Keratinocyte (primary cell): ENCODE data around the gene ZBTB5. TPM values are rescaled to one million over a fixed set of nuclear protein-coding genes. Genes with fewer than 3 reads are reported as not detected.

ENCODE experiments used
- DNase-seq: peaks from one replicate; pipeline ENCODE4 v3.0.0-alpha.2; 2011; ENCODE audit warnings: low read depth, missing footprints, low spot score
- FAIRE-seq: peaks from 2 replicates; lab custom pipeline; 2011; peaks lifted over from hg19 to GRCh38; lab: Jason Lieb, UNC
- H2AFZ ChIP-seq: 2 replicates; pipeline ENCODE4 v1.6.0; 2012; ENCODE audit warnings: low read length, control low read depth, inconsistent platforms; ENCODE audit not compliant: control insufficient read depth
- H3K27ac ChIP-seq: 2 replicates; pipeline ENCODE4 v1.5.1; 2011; ENCODE audit warnings: low read length; ENCODE audit not compliant: control insufficient read depth, insufficient read depth
- H3K27me3 ChIP-seq: 3 replicates; pipeline ENCODE4 v1.6.0; 2011; ENCODE audit warnings: low read length; ENCODE audit not compliant: control insufficient read depth, insufficient read depth; ENCODE audit errors: extremely low read depth
- H3K36me3 ChIP-seq, 2 experiments: 2 replicates in 1 of 2; 3 replicates in 1 of 2; pipeline ENCODE4 v1.5.1; 2011; ENCODE audit warnings: low read length in 2 of 2, mild to moderate bottlenecking in 1 of 2; ENCODE audit not compliant: control insufficient read depth in 2 of 2, insufficient read depth in 2 of 2; ENCODE audit errors: extremely low read depth in 1 of 2
- H3K4me1 ChIP-seq: 3 replicates; pipeline ENCODE4 v1.5.1; 2011; ENCODE audit warnings: low read length; ENCODE audit not compliant: control insufficient read depth, insufficient read depth; ENCODE audit errors: extremely low read depth
- H3K4me2 ChIP-seq: 3 replicates; pipeline ENCODE4 v1.6.0; 2011; ENCODE audit warnings: low read depth, low read length; ENCODE audit not compliant: control insufficient read depth, insufficient read depth; ENCODE audit errors: extremely low read depth
- H3K4me3 ChIP-seq, 3 experiments: fragments of 200-600 bp in 1 of 3; sonication (generic) in 1 of 3; 2 replicates in 2 of 3; 3 replicates in 1 of 3; pipeline ENCODE4 v1.5.1; 2011 to 2016; ENCODE audit warnings: low read length in 3 of 3, mild to moderate bottlenecking in 3 of 3, control low read depth in 2 of 3, inconsistent platforms in 1 of 3, low read depth in 1 of 3, mixed read lengths in 1 of 3, mixed run types in 1 of 3, moderate library complexity in 1 of 3; ENCODE audit not compliant: control insufficient read depth in 2 of 3, insufficient read depth in 2 of 3; ENCODE audit errors: extremely low read depth in 1 of 3
- H3K79me2 ChIP-seq: 2 replicates; pipeline ENCODE4 v1.6.0; 2012; ENCODE audit warnings: low read length; ENCODE audit not compliant: control insufficient read depth, insufficient read depth
- H3K9ac ChIP-seq: 3 replicates; pipeline ENCODE4 v1.6.0; 2011; ENCODE audit warnings: low read length; ENCODE audit not compliant: control insufficient read depth, insufficient read depth; ENCODE audit errors: extremely low read depth
- H3K9me1 ChIP-seq: 3 replicates; pipeline ENCODE4 v1.6.0; 2011; ENCODE audit warnings: low read length; ENCODE audit not compliant: control insufficient read depth, insufficient read depth; ENCODE audit errors: extremely low read depth
- H3K9me3 ChIP-seq: 2 replicates; pipeline ENCODE4 v1.5.1; 2012; ENCODE audit warnings: low read depth, low read length; ENCODE audit not compliant: control insufficient read depth
- H4K20me1 ChIP-seq: 3 replicates; pipeline ENCODE4 v1.6.0; 2011; ENCODE audit warnings: low read length; ENCODE audit not compliant: control insufficient read depth, insufficient read depth; ENCODE audit errors: extremely low read depth
- EZH2 ChIP-seq: IDR thresholded peaks from one replicate; pipeline ENCODE4 v1.6.1; 2012; ENCODE audit warnings: inconsistent platforms, mild to moderate bottlenecking, low read length, moderate library complexity
- dilution Hi-C: fragments of 300-500 bp; cut with MboI; formaldehyde crosslinking; loops from one replicate; pipeline ENCODE4 v1.7.0; 2020; ENCODE audit warnings: low sequenced_read_pairs; ENCODE audit not compliant: extremely low pct_ligation_motif_present
- polyA plus RNA-seq, 5 experiments: library from polyadenylated mRNA; depleted of rRNA in 3 of 5; stranded (reverse) in 3 of 5; stranded (forward) in 1 of 5; unstranded in 1 of 5; fragments of >200 nt; gene quantifications; 1 replicate in 1 of 5; 2 replicates in 3 of 5; 3 replicates in 1 of 5; pipeline versions ENCODE4 v1.2.1 to v1.2.3, GENCODE V29; 2011 to 2012; ENCODE audit warnings: missing spikeins in 2 of 5, low read depth in 1 of 5, low replicate concordance in 1 of 5
- TF ChIP-seq, protein P1 (sequence below), 3 experiments: IDR thresholded peaks in 1 of 3; conservative IDR thresholded peaks in 1 of 3; optimal IDR thresholded peaks in 1 of 3; 2 replicates in 2 of 3; 3 replicates in 1 of 3; pipeline versions ENCODE3 to v1.5.1; 2011; ENCODE audit warnings: low read length in 3 of 3, mild to moderate bottlenecking in 3 of 3, moderate library complexity in 2 of 3, control low read depth in 1 of 3, inconsistent platforms in 1 of 3; ENCODE audit not compliant: insufficient read depth in 2 of 3; ENCODE audit errors: extremely low read depth in 1 of 3

The ZBTB5 gene
- polyA plus RNA-seq, 1 donor (not counting 4 experiments of a cell fraction or from before 2014, with no cell fraction given): 12.6 TPM

DNA sequence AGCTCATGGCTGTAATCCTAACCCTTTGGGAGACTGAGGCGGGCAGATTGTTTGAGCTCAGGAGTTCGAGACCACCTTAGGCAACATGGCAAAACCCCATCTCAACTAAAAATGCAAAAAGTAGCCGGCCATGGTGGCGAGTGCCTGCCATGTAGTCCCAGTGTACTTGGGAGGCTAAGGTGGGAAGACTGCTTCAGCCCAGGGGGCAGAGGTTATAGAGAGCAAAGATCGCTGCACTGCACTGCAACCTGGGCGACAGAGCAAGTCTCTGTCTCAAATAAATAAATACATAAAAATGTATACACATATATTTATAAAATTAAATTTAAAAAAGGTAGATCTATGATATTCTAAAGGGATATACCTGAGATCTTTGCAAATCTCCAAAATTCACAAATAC lies 19.4 kb downstream of the ZBTB5 start:
- H3K27ac ChIP-seq: no peak overlapping the region
- no peaks in the 10 kb centered on the region for H3K9me3 ChIP-seq
- no peak overlapping the region for H3K4me2 ChIP-seq
- H3K36me3 ChIP-seq: peaks cover 16% of the 10 kb centered on the region in 2 experiments
- TF ChIP-seq EZH2: no peak
- TF ChIP-seq, protein P1, sequence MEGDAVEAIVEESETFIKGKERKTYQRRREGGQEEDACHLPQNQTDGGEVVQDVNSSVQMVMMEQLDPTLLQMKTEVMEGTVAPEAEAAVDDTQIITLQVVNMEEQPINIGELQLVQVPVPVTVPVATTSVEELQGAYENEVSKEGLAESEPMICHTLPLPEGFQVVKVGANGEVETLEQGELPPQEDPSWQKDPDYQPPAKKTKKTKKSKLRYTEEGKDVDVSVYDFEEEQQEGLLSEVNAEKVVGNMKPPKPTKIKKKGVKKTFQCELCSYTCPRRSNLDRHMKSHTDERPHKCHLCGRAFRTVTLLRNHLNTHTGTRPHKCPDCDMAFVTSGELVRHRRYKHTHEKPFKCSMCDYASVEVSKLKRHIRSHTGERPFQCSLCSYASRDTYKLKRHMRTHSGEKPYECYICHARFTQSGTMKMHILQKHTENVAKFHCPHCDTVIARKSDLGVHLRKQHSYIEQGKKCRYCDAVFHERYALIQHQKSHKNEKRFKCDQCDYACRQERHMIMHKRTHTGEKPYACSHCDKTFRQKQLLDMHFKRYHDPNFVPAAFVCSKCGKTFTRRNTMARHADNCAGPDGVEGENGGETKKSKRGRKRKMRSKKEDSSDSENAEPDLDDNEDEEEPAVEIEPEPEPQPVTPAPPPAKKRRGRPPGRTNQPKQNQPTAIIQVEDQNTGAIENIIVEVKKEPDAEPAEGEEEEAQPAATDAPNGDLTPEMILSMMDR (optimal IDR thresholded peaks at IDR 0.05 in 1 of 3, IDR thresholded peaks at IDR 0.05 in 1 of 3, conservative IDR thresholded peaks at IDR 0.05 in 1 of 3; ENCODE audit: extremely low read depth in 1 of 3, insufficient read depth in 2 of 3, low read length in 3 of 3): no peak
- H2AFZ ChIP-seq: no peak overlapping the region
- no peaks in the 10 kb centered on the region for H3K9me1 ChIP-seq
- no peak overlapping the region for H3K9ac ChIP-seq
- dilution Hi-C loops: no loop called here
- H3K4me1 ChIP-seq: peaks cover 4% of the 10 kb centered on the region
- DNase-seq (no peak), FAIRE-seq (no peak)
- H4K20me1 ChIP-seq: no peaks in the 10 kb centered on the region
- H3K27me3 ChIP-seq: no peaks in the 10 kb centered on the region
- peaks cover 45% of the 10 kb centered on the region for H3K79me2 ChIP-seq
- no peak overlapping the region for H3K4me3 ChIP-seq

DNA sequence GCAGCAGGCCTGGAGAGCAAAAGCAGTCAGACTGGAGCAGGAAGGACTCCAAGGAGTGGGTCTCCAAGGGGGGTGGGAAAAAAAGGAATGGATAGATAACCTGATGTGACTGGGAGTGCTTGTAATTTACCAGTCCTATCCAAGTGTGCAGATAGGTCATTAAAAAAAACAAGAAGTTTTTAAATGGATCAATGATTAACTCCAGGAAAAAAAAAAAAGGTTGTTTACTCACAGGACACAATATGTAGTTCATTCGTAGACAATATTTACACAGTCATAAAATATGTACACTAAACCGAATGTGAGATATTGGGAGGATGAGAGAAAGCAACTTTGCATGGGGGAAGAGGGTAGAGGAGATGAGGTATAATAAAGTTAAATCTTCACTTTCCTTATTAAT lies 20.4 kb downstream of the ZBTB5 start:
- Histone ChIP-seq H3K27me3 (no peaks in the 10 kb centered on the region), H3K9me3 (no peaks in the 10 kb centered on the region), H4K20me1 (peaks cover 3% of the 10 kb centered on the region), H3K4me3 (no peak overlapping the region), H3K4me1 (peaks cover 4% of the 10 kb centered on the region), H3K79me2 (peaks cover 49% of the 10 kb centered on the region), H3K9me1 (no peaks in the 10 kb centered on the region), H3K4me2 (no peak overlapping the region), H3K27ac (no peak overlapping the region), H3K9ac (no peak overlapping the region), H3K36me3 (peaks cover 19 to 22% of the 10 kb centered on the region in 2 experiments), H2AFZ (no peak overlapping the region)
- DNase-seq (no peak), FAIRE-seq (no peak)
- TF ChIP-seq, protein P1 (optimal IDR thresholded peaks at IDR 0.05 in 1 of 3, IDR thresholded peaks at IDR 0.05 in 1 of 3, conservative IDR thresholded peaks at IDR 0.05 in 1 of 3; ENCODE audit: extremely low read depth in 1 of 3, insufficient read depth in 2 of 3, low read length in 3 of 3): no peak
- TF ChIP-seq EZH2: no peak
- dilution Hi-C loops: no loop called here
